ENCODE measurements around the gene RAD51B.

DNA sequence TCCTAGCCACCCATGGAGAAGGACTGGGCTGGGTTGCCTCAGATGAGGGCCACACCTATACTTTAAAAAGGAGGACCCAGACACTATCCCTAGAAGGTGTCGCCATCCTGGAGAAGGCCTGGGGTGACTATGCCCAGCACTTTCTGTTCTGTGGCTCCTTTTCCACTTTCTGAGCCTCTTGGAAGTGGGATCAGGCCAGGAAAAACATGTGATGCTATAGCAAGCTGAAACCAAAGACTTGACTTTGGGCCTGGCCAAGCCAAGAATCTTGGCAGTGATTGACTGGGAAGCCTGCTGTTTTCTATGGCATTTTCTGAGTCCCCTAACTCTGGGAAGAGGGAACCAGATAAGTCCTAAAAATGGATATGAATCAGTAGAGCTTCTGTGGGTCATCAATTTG is 641.0 kb downstream of the RAD51B start:
- TF ChIP-seq NR2C2 (CRISPR knock-in tag; IDR thresholded peaks at IDR 0.05) (no peak), NR3C1 (CRISPR knock-in tag; conservative IDR thresholded peaks at IDR 0.05; ENCODE audit: low read depth) (no peak), TEAD4 (CRISPR knock-in tag; IDR thresholded peaks at IDR 0.05) (no peak), ATF1 (CRISPR knock-in tag; IDR thresholded peaks at IDR 0.05) (no peak), PRRX2 (CRISPR knock-in tag; IDR thresholded peaks at IDR 0.05) (no peak)
- TF ChIP-seq, protein P1, sequence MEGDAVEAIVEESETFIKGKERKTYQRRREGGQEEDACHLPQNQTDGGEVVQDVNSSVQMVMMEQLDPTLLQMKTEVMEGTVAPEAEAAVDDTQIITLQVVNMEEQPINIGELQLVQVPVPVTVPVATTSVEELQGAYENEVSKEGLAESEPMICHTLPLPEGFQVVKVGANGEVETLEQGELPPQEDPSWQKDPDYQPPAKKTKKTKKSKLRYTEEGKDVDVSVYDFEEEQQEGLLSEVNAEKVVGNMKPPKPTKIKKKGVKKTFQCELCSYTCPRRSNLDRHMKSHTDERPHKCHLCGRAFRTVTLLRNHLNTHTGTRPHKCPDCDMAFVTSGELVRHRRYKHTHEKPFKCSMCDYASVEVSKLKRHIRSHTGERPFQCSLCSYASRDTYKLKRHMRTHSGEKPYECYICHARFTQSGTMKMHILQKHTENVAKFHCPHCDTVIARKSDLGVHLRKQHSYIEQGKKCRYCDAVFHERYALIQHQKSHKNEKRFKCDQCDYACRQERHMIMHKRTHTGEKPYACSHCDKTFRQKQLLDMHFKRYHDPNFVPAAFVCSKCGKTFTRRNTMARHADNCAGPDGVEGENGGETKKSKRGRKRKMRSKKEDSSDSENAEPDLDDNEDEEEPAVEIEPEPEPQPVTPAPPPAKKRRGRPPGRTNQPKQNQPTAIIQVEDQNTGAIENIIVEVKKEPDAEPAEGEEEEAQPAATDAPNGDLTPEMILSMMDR (IDR thresholded peaks at IDR 0.05) = no peak
- TF ChIP-seq, protein P2, sequence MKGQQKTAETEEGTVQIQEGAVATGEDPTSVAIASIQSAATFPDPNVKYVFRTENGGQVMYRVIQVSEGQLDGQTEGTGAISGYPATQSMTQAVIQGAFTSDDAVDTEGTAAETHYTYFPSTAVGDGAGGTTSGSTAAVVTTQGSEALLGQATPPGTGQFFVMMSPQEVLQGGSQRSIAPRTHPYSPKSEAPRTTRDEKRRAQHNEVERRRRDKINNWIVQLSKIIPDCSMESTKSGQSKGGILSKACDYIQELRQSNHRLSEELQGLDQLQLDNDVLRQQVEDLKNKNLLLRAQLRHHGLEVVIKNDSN (CRISPR knock-in tag; IDR thresholded peaks at IDR 0.05) = no peak
- TF ChIP-seq, protein P3, sequence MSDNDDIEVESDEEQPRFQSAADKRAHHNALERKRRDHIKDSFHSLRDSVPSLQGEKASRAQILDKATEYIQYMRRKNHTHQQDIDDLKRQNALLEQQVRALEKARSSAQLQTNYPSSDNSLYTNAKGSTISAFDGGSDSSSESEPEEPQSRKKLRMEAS (CRISPR knock-in tag; IDR thresholded peaks at IDR 0.05) = no peak
- TF ChIP-seq, protein P4, sequence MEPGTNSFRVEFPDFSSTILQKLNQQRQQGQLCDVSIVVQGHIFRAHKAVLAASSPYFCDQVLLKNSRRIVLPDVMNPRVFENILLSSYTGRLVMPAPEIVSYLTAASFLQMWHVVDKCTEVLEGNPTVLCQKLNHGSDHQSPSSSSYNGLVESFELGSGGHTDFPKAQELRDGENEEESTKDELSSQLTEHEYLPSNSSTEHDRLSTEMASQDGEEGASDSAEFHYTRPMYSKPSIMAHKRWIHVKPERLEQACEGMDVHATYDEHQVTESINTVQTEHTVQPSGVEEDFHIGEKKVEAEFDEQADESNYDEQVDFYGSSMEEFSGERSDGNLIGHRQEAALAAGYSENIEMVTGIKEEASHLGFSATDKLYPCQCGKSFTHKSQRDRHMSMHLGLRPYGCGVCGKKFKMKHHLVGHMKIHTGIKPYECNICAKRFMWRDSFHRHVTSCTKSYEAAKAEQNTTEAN (CRISPR knock-in tag; IDR thresholded peaks at IDR 0.05) = no peak
- TF ChIP-seq, protein P5, sequence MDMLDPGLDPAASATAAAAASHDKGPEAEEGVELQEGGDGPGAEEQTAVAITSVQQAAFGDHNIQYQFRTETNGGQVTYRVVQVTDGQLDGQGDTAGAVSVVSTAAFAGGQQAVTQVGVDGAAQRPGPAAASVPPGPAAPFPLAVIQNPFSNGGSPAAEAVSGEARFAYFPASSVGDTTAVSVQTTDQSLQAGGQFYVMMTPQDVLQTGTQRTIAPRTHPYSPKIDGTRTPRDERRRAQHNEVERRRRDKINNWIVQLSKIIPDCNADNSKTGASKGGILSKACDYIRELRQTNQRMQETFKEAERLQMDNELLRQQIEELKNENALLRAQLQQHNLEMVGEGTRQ (CRISPR knock-in tag; IDR thresholded peaks at IDR 0.05) = no peak
- TF ChIP-seq, protein P6, sequence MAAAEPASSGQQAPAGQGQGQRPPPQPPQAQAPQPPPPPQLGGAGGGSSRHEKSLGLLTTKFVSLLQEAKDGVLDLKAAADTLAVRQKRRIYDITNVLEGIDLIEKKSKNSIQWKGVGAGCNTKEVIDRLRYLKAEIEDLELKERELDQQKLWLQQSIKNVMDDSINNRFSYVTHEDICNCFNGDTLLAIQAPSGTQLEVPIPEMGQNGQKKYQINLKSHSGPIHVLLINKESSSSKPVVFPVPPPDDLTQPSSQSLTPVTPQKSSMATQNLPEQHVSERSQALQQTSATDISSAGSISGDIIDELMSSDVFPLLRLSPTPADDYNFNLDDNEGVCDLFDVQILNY (CRISPR knock-in tag; IDR thresholded peaks at IDR 0.05) = no peak
